Anterior cingulate cortex (tissue), 58 donors: Measurements from ENCODE around the gene SDC1.
"Not testable (repeated sequence)": the region's sequence is repeated elsewhere in the genome, so short reads cannot be mapped to it uniquely, and the experiment has no call there.

Source experiments
- DNase-seq, 58 donors: peaks; one replicate each; lab custom pipeline; 2025; lab: John Stamatoyannopoulos, UW

SDC1 gene

GRCh38 chr2:20199633-20200270 lies 25.2 kb downstream of the SDC1 start:
- no peak for DNase-seq

- DNase-seq: no peak
Observed at GRCh38 chr2:20198796-20199632, 25.9 kb downstream of the SDC1 start.

- no peak for DNase-seq
Observed at GRCh38 chr2:20198001-20198400, 26.9 kb downstream of the SDC1 start.

- no peak for DNase-seq
Observed at GRCh38 chr2:20197192-20197591, 27.7 kb downstream of the SDC1 start.

GRCh38 chr2:20196657-20197161 lies 28.2 kb downstream of the SDC1 start:
- DNase-seq: no peak

GRCh38 chr2:20196053-20196656 lies 28.8 kb downstream of the SDC1 start:
- no peak for DNase-seq

- no peak for DNase-seq
Observed at GRCh38 chr2:20195431-20196033, 29.4 kb downstream of the SDC1 start.

GRCh38 chr2:20195016-20195411 lies 29.9 kb downstream of the SDC1 start:
- DNase-seq: not testable (repeated sequence)

GRCh38 chr2:20194097-20195015 lies 30.6 kb downstream of the SDC1 start:
- DNase-seq: no peak

GRCh38 chr2:20193185-20193584 lies 31.7 kb downstream of the SDC1 start:
- no peak for DNase-seq

- DNase-seq: no peak
Observed at GRCh38 chr2:20192781-20193180, 32.1 kb downstream of the SDC1 start.

- DNase-seq: no peak
Observed at GRCh38 chr2:20191714-20192569, 33.0 kb downstream of the SDC1 start.

GRCh38 chr2:20190876-20191713 lies 33.8 kb downstream of the SDC1 start:
- DNase-seq: no peak

- DNase-seq: no peak
Observed at GRCh38 chr2:20190170-20190569, 34.8 kb downstream of the SDC1 start.

GRCh38 chr2:20189299-20189931 lies 35.5 kb downstream of the SDC1 start:
- DNase-seq: no peak

GRCh38 chr2:20188851-20189250 lies 36.1 kb downstream of the SDC1 start:
- DNase-seq: no peak

GRCh38 chr2:20188201-20188600 lies 36.7 kb downstream of the SDC1 start:
- DNase-seq: no peak

- no peak for DNase-seq
Observed at GRCh38 chr2:20187331-20187730, 37.6 kb downstream of the SDC1 start.
